NCI-H1694 (cell line): ENCODE measurements around the gene PIK3CD.
"Not testable (repeated sequence)": the region's sequence is repeated elsewhere in the genome, so short reads cannot be mapped to it uniquely, and the experiment has no call there.

Source experiments
- DNase-seq: peaks from one replicate; lab custom pipeline; 2025; lab: John Stamatoyannopoulos, UW

Gene PIK3CD

GRCh38 chr1:9654834-9655723, 3.5 kb downstream of the PIK3CD start:
- no peak for DNase-seq

DNA sequence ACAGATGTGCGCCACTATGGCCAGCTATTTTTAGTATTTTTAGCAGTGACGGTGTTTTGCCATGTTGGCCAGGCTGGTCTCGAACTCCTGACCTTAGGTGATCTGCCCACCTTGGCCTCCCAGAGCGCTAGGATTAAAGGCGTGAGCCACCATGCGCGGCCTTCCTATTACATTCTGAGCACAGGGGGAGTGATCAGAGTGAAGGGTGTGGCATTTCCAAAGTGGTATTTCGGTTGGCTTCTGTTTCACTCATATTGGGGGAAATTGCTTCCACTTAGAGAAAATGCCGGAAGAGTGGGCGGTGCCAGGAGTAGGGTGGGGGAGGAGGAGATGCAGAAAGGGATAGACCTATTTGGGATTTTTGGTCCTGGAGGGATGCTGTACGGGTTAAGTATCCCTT, 4.3 kb downstream of the PIK3CD start:
- DNase-seq, result no peak

DNA sequence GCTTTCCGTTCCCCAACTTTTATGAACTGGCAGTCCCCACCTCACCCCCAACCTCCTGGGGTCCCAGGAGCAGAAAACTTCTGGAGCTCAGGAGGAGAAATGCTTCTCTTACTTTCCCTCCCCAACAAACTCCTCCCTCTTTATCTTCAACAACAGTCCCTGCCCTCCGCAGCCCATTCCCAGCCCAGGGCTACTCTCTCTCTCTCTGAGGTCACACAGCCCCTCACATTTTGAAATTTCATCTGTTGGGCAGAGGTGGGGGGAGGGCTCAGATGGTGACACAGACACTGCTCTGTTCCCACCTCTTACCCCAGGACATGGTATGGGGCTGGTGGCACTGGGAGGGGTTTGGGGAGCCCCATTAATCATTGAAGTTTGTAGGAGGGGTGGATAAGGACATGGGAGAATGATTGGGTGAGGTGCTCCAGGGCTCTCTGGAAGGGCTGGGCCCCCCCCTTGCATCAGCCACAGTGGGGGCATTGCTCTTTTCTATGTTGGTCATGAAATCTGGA, 6.0 kb downstream of the PIK3CD start:
- DNase-seq, result no peak

GRCh38 chr1:9658199-9658598, 6.7 kb downstream of the PIK3CD start:
- no peak for DNase-seq

DNA sequence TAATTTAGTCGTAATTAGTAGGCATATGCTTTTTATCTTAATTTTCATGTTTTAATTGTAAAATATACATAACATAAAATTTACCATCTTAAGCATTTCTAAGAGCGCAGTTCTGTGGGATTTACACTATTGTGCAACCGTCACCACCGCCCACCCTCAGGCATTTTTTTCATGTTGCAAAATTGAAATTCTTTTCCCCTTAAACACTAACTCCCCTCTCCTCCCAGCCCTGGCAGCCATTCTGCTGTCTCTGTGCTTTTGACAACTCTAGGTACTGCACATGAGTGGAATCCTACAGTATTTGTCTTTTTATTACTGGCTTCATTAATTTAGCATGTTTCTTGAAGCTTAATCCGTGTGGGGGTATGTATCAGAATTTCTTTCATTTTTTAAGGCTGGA, 7.8 kb downstream of the PIK3CD start:
- no peak for DNase-seq

DNA sequence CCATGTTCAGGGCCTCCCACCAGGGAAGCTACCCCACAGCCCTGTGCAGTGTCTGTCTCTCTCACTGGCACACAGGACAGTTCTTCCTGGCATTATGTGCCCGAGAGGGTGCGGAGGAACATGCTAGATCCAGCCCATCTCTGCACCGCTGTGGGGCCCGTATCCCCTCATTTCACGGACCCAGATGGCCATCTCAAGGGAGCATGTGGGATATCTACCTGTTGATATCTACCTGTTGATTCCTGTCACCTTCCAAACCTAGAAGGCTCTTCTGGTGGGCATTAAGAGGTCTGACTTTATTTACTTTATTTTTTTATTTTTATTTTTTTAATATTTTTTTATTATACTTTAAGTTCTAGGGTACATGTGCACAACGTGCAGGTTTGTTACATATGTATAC, 11.7 kb downstream of the PIK3CD start:
- DNase-seq, result no peak

DNA sequence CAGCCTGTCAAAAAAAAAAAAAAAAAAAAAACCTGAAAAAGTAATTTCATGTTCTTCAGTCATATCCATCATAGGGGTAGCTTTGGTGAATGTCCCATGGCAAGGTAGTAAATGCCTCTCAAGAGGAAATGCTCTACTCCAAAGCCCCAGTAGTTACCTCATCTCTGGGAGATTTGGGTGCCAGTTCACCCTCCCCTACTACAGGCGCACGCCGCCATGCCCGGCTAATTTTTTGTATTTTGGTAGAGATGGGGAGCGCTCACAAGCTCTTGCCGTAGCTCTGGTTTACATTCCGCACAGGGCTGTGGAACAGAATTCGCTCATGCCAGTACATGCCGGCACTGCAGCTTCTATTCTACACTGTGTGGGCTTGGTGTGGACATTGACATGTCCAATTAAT, 13.7 kb downstream of the PIK3CD start:
- DNase-seq, result no peak

DNA sequence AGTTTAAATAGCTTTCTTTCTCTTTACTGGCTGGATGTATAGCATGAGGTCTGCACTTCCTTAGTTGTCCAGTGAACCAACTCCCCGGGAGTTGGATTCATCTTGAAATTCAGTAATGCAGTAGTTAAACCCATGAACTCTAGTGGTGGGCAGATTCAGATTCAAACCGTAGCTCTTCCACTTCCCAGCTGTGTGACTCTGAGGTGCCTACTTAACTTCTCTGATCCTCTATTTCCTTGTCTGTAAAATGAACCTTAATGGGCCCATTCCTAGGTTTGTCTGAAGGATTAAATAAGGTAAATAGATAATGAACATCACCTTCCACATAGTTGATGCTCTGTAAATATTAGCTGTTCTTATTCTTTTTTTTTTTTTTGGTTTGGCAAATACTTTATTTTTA, 16.5 kb downstream of the PIK3CD start:
- DNase-seq, result no peak

- no peak for DNase-seq
These were observed 18.6 kb downstream of the PIK3CD start for GRCh38 chr1:9670085-9670484.

GRCh38 chr1:9671377-9672140, 20.0 kb downstream of the PIK3CD start:
- DNase-seq, result no peak

GRCh38 chr1:9672444-9672843, 20.9 kb downstream of the PIK3CD start:
- DNase-seq, result no peak

DNA sequence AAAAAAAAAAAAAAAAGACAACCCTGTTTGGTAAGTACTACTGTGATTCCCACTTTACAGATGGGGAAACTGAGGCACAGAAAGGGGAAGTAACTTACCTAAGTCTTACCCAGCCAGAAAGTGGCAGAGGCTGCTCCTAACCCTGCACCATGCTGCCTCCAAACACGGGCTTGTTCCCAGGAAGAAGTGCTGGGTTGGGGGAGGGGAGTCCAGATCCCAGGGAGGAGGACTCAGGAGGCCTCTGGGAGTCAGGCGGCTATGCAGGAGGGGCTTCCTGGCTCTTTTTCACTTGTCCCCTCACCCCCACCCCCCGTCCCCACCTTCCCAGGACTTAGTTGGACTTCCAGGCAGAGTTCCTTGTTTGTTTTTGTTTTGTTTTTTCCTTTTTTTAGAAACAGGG, 23.9 kb downstream of the PIK3CD start:
- no peak for DNase-seq

DNA sequence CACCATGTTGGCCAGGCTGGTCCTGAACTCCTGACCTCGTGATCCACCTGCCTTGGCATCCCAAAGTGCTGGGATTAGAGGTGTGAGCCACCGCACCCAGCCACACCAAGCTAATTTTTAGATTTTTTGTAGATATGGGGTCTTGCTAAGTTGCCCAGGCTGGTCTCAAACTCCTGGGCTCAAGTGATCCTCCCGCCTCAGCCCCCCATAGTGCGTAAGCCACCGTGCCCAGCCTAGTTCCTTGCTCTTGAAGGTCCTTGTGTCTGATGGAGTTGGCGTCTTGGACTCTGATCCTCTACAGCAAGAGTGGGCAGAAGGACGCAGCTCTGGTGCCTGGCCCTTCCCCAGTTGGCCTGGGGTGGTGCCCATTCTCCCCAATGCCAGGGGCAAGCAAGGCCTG, 24.6 kb downstream of the PIK3CD start:
- DNase-seq, result not testable (repeated sequence)

DNA sequence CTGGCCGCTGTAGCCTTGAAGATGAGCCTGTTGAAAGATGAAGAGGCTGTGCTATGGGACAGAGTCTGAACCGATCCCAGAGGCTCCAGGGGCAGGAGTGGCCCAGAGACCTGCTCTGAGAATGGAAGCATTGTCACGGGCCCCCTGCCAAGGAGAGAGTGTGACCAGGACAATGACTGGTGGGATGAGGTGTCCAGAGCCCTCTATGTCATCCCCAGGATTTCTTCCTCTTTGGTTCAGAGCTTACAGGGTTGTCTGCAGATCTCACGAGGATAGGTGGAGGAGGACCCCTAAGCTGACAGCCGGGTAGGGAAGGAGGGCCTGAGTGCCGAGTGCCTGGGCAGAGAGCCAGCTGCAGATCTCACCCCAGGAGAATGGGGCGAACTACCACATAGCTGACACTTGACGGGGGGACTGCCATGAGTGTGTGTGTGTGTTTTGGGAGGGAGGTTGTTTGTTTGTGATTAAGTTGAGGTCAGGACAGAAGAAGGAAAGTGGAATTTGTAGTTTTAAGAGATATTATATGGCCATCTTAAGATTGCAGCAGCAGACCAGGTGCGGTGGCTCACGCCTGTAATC, 25.4 kb downstream of the PIK3CD start:
- DNase-seq, result no peak

- DNase-seq, result no peak
These were observed 28.6 kb downstream of the PIK3CD start for GRCh38 chr1:9680091-9680490.

- DNase-seq, result no peak
These were observed 29.3 kb downstream of the PIK3CD start for GRCh38 chr1:9680828-9681227.

DNA sequence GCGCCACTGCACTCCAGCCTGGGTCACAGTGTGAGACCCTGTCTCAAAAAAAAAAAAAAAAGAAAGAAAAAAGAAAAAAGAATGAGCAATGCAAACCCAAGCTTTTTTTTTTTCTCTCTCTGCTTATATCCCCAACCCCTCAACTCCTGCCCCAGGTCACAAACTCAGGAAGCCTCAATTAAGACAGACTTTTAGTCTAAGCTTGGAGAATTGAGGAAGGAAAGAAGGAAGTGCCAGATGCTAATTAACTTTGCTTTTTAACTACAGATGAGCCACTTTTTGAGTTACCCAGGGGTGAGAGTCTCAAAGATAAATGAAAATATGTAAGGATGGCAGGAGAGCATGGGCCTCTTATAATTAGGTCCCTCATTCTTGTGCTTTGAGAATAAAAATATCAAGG, 33.3 kb downstream of the PIK3CD start:
- DNase-seq, result no peak

GRCh38 chr1:9687120-9687873, 35.8 kb downstream of the PIK3CD start:
- DNase-seq, result no peak

DNA sequence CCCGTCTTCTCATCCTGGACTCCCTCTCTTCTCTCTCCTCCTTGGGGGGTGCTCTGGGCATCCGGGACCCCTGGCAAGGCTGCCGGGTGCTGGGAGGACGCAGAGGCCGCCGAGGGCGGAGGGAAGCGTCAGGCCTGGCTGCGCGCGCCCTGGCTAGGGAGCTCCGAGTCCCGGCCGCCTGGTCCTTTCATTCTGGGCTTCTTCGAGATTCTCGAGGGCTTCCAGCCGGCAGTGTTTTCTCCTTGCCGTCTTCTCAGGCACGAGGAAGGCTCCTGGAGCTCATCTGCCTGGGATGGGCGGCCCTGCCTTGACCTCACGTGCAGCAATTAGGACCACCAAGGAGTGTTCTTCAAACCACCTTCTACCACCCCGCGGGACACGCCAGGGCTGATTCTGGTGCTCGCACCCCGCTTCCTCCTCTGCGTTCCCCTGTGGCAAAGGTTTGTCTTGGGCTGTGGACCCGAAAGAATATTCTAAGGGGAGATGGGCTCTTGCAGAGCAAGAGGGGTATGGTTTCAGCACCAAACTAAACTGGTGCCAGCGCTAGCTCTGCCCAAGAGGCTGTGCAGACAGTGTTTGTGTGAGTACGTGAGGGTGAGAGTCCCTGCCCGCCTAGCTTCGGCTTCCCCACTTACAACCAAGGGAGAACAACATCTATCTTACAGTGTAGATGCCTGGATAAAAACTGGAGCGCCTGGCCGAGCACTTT, 36.5 kb downstream of the PIK3CD start:
- DNase-seq, result no peak

DNA sequence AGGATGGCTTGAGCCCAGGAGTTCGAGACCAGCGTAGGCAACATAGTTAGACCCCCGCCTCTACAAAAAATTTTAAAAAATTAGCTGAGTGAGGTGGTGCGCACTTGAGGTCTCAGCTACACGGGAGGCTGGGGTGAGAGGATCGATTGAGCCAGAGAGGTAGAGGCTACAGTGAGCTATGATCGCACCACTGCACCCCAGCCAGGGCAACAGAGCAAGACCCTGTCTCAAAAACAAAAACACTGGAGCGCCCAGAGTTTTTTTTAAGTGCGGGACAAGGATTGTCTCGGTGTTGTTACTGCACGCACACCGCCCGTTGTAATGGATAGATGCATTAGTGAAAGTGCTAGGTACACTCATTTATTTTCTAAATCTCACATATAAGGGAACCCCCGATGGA, 37.1 kb downstream of the PIK3CD start:
- DNase-seq, result no peak

- no peak for DNase-seq
These were observed 37.6 kb downstream of the PIK3CD start for GRCh38 chr1:9689011-9689706.
